HepG2 (cell line): ENCODE measurements around the gene HID1.

Experiments used
- NFIC ChIP-seq: IDR thresholded peaks from 2 replicates; pipeline ENCODE4 v1.6.1; 2012; ENCODE audit warnings: mild to moderate bottlenecking, low read length, inconsistent platforms
- POLR2AphosphoS5 ChIP-seq: IDR thresholded peaks from 2 replicates; pipeline ENCODE4 v1.6.1; 2012; ENCODE audit warnings: low read depth, low read length
- ZFP41 ChIP-seq: sonication (generic); formaldehyde crosslinking; IDR thresholded peaks from 2 replicates; pipeline ENCODE4 v1.4.0; 2020; ENCODE audit warnings: mild to moderate bottlenecking, missing genetic modification reagents, borderline replicate concordance

- TF ChIP-seq ZFP41 (CRISPR knock-in tag) (no peak), NFIC (no peak), POLR2AphosphoS5 (no peak)
Measured at GRCh38 chr17:74928786-74929185, 43.8 kb downstream of the HID1 start.
